Measurements from ENCODE around the gene PRIM2.
"Not testable (repeated sequence)": the region's sequence is repeated elsewhere in the genome, so short reads cannot be mapped to it uniquely, and the experiment has no call there.

PRIM2 gene

GRCh38 chr6:57317060-57317943, at the start of gene PRIM2:
PRIM2 (plus strand) TSS chr6:57317630; CDS start chr6:57318446, 816 bp downstream.
- Histone ChIP-seq H3K9ac (ENCODE audit: low read length) (peak within 1 kb of the TSS; percentile 16), H3K27me3 (ENCODE audit: control insufficient read depth, insufficient read depth, low read length) (no peaks in the 10 kb centered on the region), H3K4me1 (ENCODE audit: control insufficient read depth, insufficient read depth, low read length) (peaks cover 23% of the 10 kb centered on the region), H3K36me3 (ENCODE audit: control insufficient read depth, insufficient read depth, low read length) (peaks cover 7% of the 10 kb centered on the region), H3K4me3 (ENCODE audit: low read length) (peak within 1 kb of the TSS; percentile 84), H3K27ac (ENCODE audit: low read depth, low read length) (peak within 1 kb of the TSS; percentile 59)

GRCh38 chr6:57268294-57268640, 49.2 kb upstream of the PRIM2 start:
- peak overlapping the region; percentile 61 for H3K27ac ChIP-seq (ENCODE audit: low read depth, low read length)
- H3K4me1 ChIP-seq (ENCODE audit: control insufficient read depth, insufficient read depth, low read length) = peaks cover 35% of the 10 kb centered on the region
- no peaks in the 10 kb centered on the region for H3K27me3 ChIP-seq (ENCODE audit: control insufficient read depth, insufficient read depth, low read length)
- no peak overlapping the region for H3K9ac ChIP-seq (ENCODE audit: low read length)
- H3K4me3 ChIP-seq (ENCODE audit: low read length) = no peak overlapping the region
- H3K36me3 ChIP-seq (ENCODE audit: control insufficient read depth, insufficient read depth, low read length) = no peaks in the 10 kb centered on the region

- H3K4me1 ChIP-seq (ENCODE audit: control insufficient read depth, insufficient read depth, low read length); H3K27ac ChIP-seq (ENCODE audit: low read depth, low read length); H3K9ac ChIP-seq (ENCODE audit: low read length); H3K36me3 ChIP-seq (ENCODE audit: control insufficient read depth, insufficient read depth, low read length); H3K4me3 ChIP-seq (ENCODE audit: low read length); H3K27me3 ChIP-seq (ENCODE audit: control insufficient read depth, insufficient read depth, low read length): not testable (repeated sequence)
Measured at GRCh38 chr6:57274113-57274824, 43.2 kb upstream of the PRIM2 start.

- peaks cover 11% of the 10 kb centered on the region for H3K4me1 ChIP-seq (ENCODE audit: control insufficient read depth, insufficient read depth, low read length)
- H3K9ac ChIP-seq (ENCODE audit: low read length) = no peak overlapping the region
- H3K27ac ChIP-seq (ENCODE audit: low read depth, low read length) = no peak overlapping the region
- H3K36me3 ChIP-seq (ENCODE audit: control insufficient read depth, insufficient read depth, low read length) = no peaks in the 10 kb centered on the region
- no peaks in the 10 kb centered on the region for H3K27me3 ChIP-seq (ENCODE audit: control insufficient read depth, insufficient read depth, low read length)
- no peak overlapping the region for H3K4me3 ChIP-seq (ENCODE audit: low read length)
Measured at GRCh38 chr6:57275384-57275783, 42.0 kb upstream of the PRIM2 start.

GRCh38 chr6:57276946-57277345, 40.5 kb upstream of the PRIM2 start:
- H3K4me3 ChIP-seq (ENCODE audit: low read length) = no peak overlapping the region
- H3K4me1 ChIP-seq (ENCODE audit: control insufficient read depth, insufficient read depth, low read length) = peaks cover 11% of the 10 kb centered on the region
- H3K27me3 ChIP-seq (ENCODE audit: control insufficient read depth, insufficient read depth, low read length) = no peaks in the 10 kb centered on the region
- no peaks in the 10 kb centered on the region for H3K36me3 ChIP-seq (ENCODE audit: control insufficient read depth, insufficient read depth, low read length)
- H3K9ac ChIP-seq (ENCODE audit: low read length) = no peak overlapping the region
- no peak overlapping the region for H3K27ac ChIP-seq (ENCODE audit: low read depth, low read length)

GRCh38 chr6:57278570-57278969, 38.9 kb upstream of the PRIM2 start:
- Histone ChIP-seq H3K4me1 (ENCODE audit: control insufficient read depth, insufficient read depth, low read length) (peaks cover 19% of the 10 kb centered on the region), H3K4me3 (ENCODE audit: low read length) (no peak overlapping the region), H3K27ac (ENCODE audit: low read depth, low read length) (peak overlapping the region; percentile 69), H3K36me3 (ENCODE audit: control insufficient read depth, insufficient read depth, low read length) (no peaks in the 10 kb centered on the region), H3K9ac (ENCODE audit: low read length) (no peak overlapping the region), H3K27me3 (ENCODE audit: control insufficient read depth, insufficient read depth, low read length) (no peaks in the 10 kb centered on the region)

GRCh38 chr6:57279013-57279412, 38.4 kb upstream of the PRIM2 start:
- H3K27ac ChIP-seq (ENCODE audit: low read depth, low read length) = peak overlapping the region; percentile 69
- H3K4me1 ChIP-seq (ENCODE audit: control insufficient read depth, insufficient read depth, low read length) = peaks cover 19% of the 10 kb centered on the region
- no peaks in the 10 kb centered on the region for H3K27me3 ChIP-seq (ENCODE audit: control insufficient read depth, insufficient read depth, low read length)
- H3K9ac ChIP-seq (ENCODE audit: low read length) = no peak overlapping the region
- H3K36me3 ChIP-seq (ENCODE audit: control insufficient read depth, insufficient read depth, low read length) = no peaks in the 10 kb centered on the region
- H3K4me3 ChIP-seq (ENCODE audit: low read length) = no peak overlapping the region

- Histone ChIP-seq H3K27ac (ENCODE audit: low read depth, low read length) (peak overlapping the region; percentile 69), H3K27me3 (ENCODE audit: control insufficient read depth, insufficient read depth, low read length) (no peaks in the 10 kb centered on the region)
Measured at GRCh38 chr6:57283106-57283505, 34.3 kb upstream of the PRIM2 start.

GRCh38 chr6:57283911-57284455, 33.4 kb upstream of the PRIM2 start:
- Histone ChIP-seq H3K36me3 (ENCODE audit: control insufficient read depth, insufficient read depth, low read length) (no peaks in the 10 kb centered on the region), H3K27me3 (ENCODE audit: control insufficient read depth, insufficient read depth, low read length) (no peaks in the 10 kb centered on the region), H3K4me3 (ENCODE audit: low read length) (no peak overlapping the region), H3K27ac (ENCODE audit: low read depth, low read length) (peak overlapping the region; percentile 69), H3K4me1 (ENCODE audit: control insufficient read depth, insufficient read depth, low read length) (peaks cover 21% of the 10 kb centered on the region), H3K9ac (ENCODE audit: low read length) (no peak overlapping the region)

More at GRCh38 chr6:57283106-57283505, 34.3 kb upstream of the PRIM2 start:
- Histone ChIP-seq H3K9ac (ENCODE audit: low read length) (no peak overlapping the region), H3K4me3 (ENCODE audit: low read length) (no peak overlapping the region), H3K36me3 (ENCODE audit: control insufficient read depth, insufficient read depth, low read length) (no peaks in the 10 kb centered on the region), H3K4me1 (ENCODE audit: control insufficient read depth, insufficient read depth, low read length) (peaks cover 22% of the 10 kb centered on the region)

- H3K36me3 ChIP-seq (ENCODE audit: control insufficient read depth, insufficient read depth, low read length); H3K27ac ChIP-seq (ENCODE audit: low read depth, low read length); H3K4me1 ChIP-seq (ENCODE audit: control insufficient read depth, insufficient read depth, low read length); H3K4me3 ChIP-seq (ENCODE audit: low read length); H3K27me3 ChIP-seq (ENCODE audit: control insufficient read depth, insufficient read depth, low read length); H3K9ac ChIP-seq (ENCODE audit: low read length): not testable (repeated sequence)
Measured at GRCh38 chr6:57288136-57288535, 29.3 kb upstream of the PRIM2 start.

GRCh38 chr6:57293472-57293871, 24.0 kb upstream of the PRIM2 start:
- H3K9ac ChIP-seq (ENCODE audit: low read length); H3K27me3 ChIP-seq (ENCODE audit: control insufficient read depth, insufficient read depth, low read length); H3K36me3 ChIP-seq (ENCODE audit: control insufficient read depth, insufficient read depth, low read length); H3K27ac ChIP-seq (ENCODE audit: low read depth, low read length); H3K4me1 ChIP-seq (ENCODE audit: control insufficient read depth, insufficient read depth, low read length); H3K4me3 ChIP-seq (ENCODE audit: low read length): not testable (repeated sequence)

GRCh38 chr6:57294862-57295445, 22.5 kb upstream of the PRIM2 start:
- Histone ChIP-seq H3K27me3 (ENCODE audit: control insufficient read depth, insufficient read depth, low read length) (no peaks in the 10 kb centered on the region), H3K4me1 (ENCODE audit: control insufficient read depth, insufficient read depth, low read length) (peaks cover 2% of the 10 kb centered on the region), H3K9ac (ENCODE audit: low read length) (no peak overlapping the region), H3K4me3 (ENCODE audit: low read length) (no peak overlapping the region), H3K27ac (ENCODE audit: low read depth, low read length) (no peak overlapping the region), H3K36me3 (ENCODE audit: control insufficient read depth, insufficient read depth, low read length) (no peaks in the 10 kb centered on the region)
